ENCODE data around the gene NETO1.

NETO1 gene

GRCh38 chr18:72720116-72720515 is 147.7 kb downstream of the NETO1 start:
- no peak for DNase-seq

- DNase-seq = no peak
Measured at GRCh38 chr18:72704202-72704601, 163.6 kb downstream of the NETO1 start.

GRCh38 chr18:72700961-72701710 is 166.7 kb downstream of the NETO1 start:
- DNase-seq = no peak

- DNase-seq = no peak
Measured at GRCh38 chr18:72697706-72698105, 170.1 kb downstream of the NETO1 start.

- no peak for DNase-seq
Measured at GRCh38 chr18:72692595-72692994, 175.2 kb downstream of the NETO1 start.

Data from CD4-positive, alpha-beta T cell treated with Interleukin-21 for 1 hour (primary cell).